SK-N-SH treated with all-trans-retinoic acid at 6 μM for 48 hours (cell line): ENCODE results near the gene PMEL.

Experiments used
- ATAC-seq: fragments of 200-7000 bp; cut with Tn5 transposase; 3 replicates; pipeline ENCODE4 v1.9.1; 2020; ENCODE audit warnings: mild to moderate bottlenecking, moderate library complexity
- ARNTL ChIP-seq: fragments of 450-650 bp; formaldehyde crosslinking; IDR thresholded peaks from 2 replicates; pipeline ENCODE4 v1.5.0; 2020; ENCODE audit warnings: low read depth, mild to moderate bottlenecking, moderate library complexity, borderline replicate concordance
- BACH2 ChIP-seq: fragments of 250-450 bp; sonication (Bioruptor Pico); IDR thresholded peaks from 2 replicates; pipeline ENCODE4 v1.9.0; 2021; ENCODE audit warnings: mild to moderate bottlenecking, borderline replicate concordance
- CSDC2 ChIP-seq: fragments of 250-450 bp; sonication (Bioruptor Pico); IDR thresholded peaks from 2 replicates; pipeline ENCODE4 v1.5.0; 2020; ENCODE audit warnings: mild to moderate bottlenecking, moderate library complexity
- ESRRG ChIP-seq: fragments of 250-450 bp; sonication (Bioruptor Pico); IDR thresholded peaks from 2 replicates; pipeline ENCODE4 v1.6.1; 2021; ENCODE audit warnings: mild to moderate bottlenecking
- GLIS3 ChIP-seq: fragments of 250-450 bp; sonication (Bioruptor Pico); IDR thresholded peaks from 2 replicates; pipeline ENCODE4 v1.5.0; 2020; ENCODE audit warnings: mild to moderate bottlenecking, moderate library complexity
- ISL1 ChIP-seq: fragments of 250-450 bp; sonication (Bioruptor Pico); IDR thresholded peaks from 2 replicates; pipeline ENCODE4 v2.1.2; 2022; ENCODE audit warnings: mild to moderate bottlenecking, moderate library complexity
- OSR1 ChIP-seq: fragments of 250-450 bp; sonication (Bioruptor Pico); IDR thresholded peaks from 2 replicates; pipeline ENCODE4 v1.8.0; 2022; ENCODE audit warnings: moderate library complexity, mild to moderate bottlenecking, inconsistent platforms
- PPARA ChIP-seq: fragments of 250-450 bp; sonication (Bioruptor Pico); IDR thresholded peaks from 2 replicates; pipeline ENCODE4 v1.5.0; 2020; ENCODE audit warnings: mild to moderate bottlenecking, borderline replicate concordance
- RARB ChIP-seq: fragments of 250-450 bp; sonication (Bioruptor Pico); IDR thresholded peaks from 2 replicates; pipeline ENCODE4 v1.8.0; 2021; ENCODE audit warnings: mild to moderate bottlenecking, moderate library complexity
- SNAI2 ChIP-seq: fragments of 250-450 bp; sonication (Bioruptor Pico); IDR thresholded peaks from 2 replicates; pipeline ENCODE4 v1.5.0; 2020; ENCODE audit warnings: mild to moderate bottlenecking, moderate library complexity
- TCF4 ChIP-seq: fragments of 250-450 bp; sonication (Bioruptor Pico); IDR thresholded peaks from 2 replicates; pipeline ENCODE4 v1.8.0; 2021; ENCODE audit warnings: mild to moderate bottlenecking, moderate library complexity, borderline replicate concordance
- TOX ChIP-seq: fragments of 250-450 bp; sonication (Bioruptor Pico); IDR thresholded peaks from 2 replicates; pipeline ENCODE4 v1.8.0; 2021; ENCODE audit warnings: mild to moderate bottlenecking, moderate library complexity, borderline replicate concordance
- ZC3H10 ChIP-seq: fragments of 250-450 bp; sonication (Bioruptor Pico); IDR thresholded peaks from 2 replicates; pipeline ENCODE4 v1.5.1; 2021; ENCODE audit warnings: mild to moderate bottlenecking, moderate library complexity
- ZNF565 ChIP-seq: fragments of 450-650 bp; formaldehyde crosslinking; conservative IDR thresholded peaks from 2 replicates; pipeline ENCODE4 v1.5.0; 2020; ENCODE audit warnings: low read depth, mild to moderate bottlenecking, moderate library complexity
- ZNF70 ChIP-seq: fragments of 450-650 bp; formaldehyde crosslinking; IDR thresholded peaks from 2 replicates; pipeline ENCODE4 v1.5.0; 2020; ENCODE audit warnings: mild to moderate bottlenecking, moderate library complexity
- ZNF8 ChIP-seq: fragments of 450-650 bp; formaldehyde crosslinking; IDR thresholded peaks from 2 replicates; pipeline ENCODE4 v1.5.0; 2020; ENCODE audit warnings: mild to moderate bottlenecking, moderate library complexity
- TF ChIP-seq, protein P1 (sequence below): fragments of 250-450 bp; sonication (Bioruptor Pico); IDR thresholded peaks from 2 replicates; pipeline ENCODE4 v1.5.1; 2021; ENCODE audit warnings: mild to moderate bottlenecking, moderate library complexity
- TF ChIP-seq, protein P2 (sequence below): fragments of 250-450 bp; sonication (Bioruptor Pico); IDR thresholded peaks from 2 replicates; pipeline ENCODE4 v1.5.0; 2020; ENCODE audit warnings: mild to moderate bottlenecking, moderate library complexity
- TF ChIP-seq, protein P3 (sequence below): fragments of 250-450 bp; sonication (Bioruptor Pico); IDR thresholded peaks from 2 replicates; pipeline ENCODE4 v1.8.0; 2020; ENCODE audit warnings: mild to moderate bottlenecking, moderate library complexity, borderline replicate concordance
- TF ChIP-seq, protein P4 (sequence below): fragments of 250-450 bp; sonication (Bioruptor Pico); IDR thresholded peaks from 2 replicates; pipeline ENCODE4 v1.5.1; 2020; ENCODE audit warnings: low read depth, mild to moderate bottlenecking, moderate library complexity
- TF ChIP-seq, protein P5 (sequence below): fragments of 250-450 bp; sonication (Bioruptor Pico); IDR thresholded peaks from 2 replicates; pipeline ENCODE4 v1.8.0; 2021; ENCODE audit warnings: low read depth, mild to moderate bottlenecking, moderate library complexity, borderline replicate concordance

Gene PMEL

DNA sequence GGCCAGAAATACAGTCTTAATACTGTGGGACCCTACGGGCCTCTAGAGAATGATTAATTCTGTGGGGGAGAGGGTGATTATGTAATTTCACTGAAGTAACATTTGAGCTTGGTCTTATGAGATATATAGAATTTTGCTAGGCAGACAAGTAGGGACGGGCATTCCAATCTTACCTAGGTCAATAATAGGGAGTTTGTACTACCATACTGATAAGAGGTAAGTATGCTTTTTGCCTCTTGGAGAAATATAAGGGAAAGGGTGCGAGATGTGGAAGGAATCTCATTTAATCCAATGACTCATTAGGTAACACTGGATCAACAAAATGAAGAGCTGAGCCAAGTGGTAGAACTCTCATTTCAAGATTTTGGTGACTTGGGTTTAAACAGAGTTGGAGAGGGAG, 13.2 kb upstream of the PMEL start:
- no peak for TF ChIP-seq BACH2 (CRISPR knock-in tag)
- no peak for TF ChIP-seq TCF4 (CRISPR knock-in tag)
- no peak for TF ChIP-seq ISL1 (CRISPR knock-in tag)
- TF ChIP-seq, protein P1, sequence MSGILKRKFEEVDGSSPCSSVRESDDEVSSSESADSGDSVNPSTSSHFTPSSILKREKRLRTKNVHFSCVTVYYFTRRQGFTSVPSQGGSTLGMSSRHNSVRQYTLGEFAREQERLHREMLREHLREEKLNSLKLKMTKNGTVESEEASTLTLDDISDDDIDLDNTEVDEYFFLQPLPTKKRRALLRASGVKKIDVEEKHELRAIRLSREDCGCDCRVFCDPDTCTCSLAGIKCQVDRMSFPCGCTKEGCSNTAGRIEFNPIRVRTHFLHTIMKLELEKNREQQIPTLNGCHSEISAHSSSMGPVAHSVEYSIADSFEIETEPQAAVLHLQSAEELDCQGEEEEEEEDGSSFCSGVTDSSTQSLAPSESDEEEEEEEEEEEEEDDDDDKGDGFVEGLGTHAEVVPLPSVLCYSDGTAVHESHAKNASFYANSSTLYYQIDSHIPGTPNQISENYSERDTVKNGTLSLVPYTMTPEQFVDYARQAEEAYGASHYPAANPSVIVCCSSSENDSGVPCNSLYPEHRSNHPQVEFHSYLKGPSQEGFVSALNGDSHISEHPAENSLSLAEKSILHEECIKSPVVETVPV (CRISPR knock-in tag): no peak
- no peak for TF ChIP-seq ZNF8 (CRISPR knock-in tag)
- TF ChIP-seq ESRRG (CRISPR knock-in tag): no peak
- no peak for TF ChIP-seq CSDC2 (CRISPR knock-in tag)
- no peak for TF ChIP-seq ARNTL (CRISPR knock-in tag)
- TF ChIP-seq, protein P2, sequence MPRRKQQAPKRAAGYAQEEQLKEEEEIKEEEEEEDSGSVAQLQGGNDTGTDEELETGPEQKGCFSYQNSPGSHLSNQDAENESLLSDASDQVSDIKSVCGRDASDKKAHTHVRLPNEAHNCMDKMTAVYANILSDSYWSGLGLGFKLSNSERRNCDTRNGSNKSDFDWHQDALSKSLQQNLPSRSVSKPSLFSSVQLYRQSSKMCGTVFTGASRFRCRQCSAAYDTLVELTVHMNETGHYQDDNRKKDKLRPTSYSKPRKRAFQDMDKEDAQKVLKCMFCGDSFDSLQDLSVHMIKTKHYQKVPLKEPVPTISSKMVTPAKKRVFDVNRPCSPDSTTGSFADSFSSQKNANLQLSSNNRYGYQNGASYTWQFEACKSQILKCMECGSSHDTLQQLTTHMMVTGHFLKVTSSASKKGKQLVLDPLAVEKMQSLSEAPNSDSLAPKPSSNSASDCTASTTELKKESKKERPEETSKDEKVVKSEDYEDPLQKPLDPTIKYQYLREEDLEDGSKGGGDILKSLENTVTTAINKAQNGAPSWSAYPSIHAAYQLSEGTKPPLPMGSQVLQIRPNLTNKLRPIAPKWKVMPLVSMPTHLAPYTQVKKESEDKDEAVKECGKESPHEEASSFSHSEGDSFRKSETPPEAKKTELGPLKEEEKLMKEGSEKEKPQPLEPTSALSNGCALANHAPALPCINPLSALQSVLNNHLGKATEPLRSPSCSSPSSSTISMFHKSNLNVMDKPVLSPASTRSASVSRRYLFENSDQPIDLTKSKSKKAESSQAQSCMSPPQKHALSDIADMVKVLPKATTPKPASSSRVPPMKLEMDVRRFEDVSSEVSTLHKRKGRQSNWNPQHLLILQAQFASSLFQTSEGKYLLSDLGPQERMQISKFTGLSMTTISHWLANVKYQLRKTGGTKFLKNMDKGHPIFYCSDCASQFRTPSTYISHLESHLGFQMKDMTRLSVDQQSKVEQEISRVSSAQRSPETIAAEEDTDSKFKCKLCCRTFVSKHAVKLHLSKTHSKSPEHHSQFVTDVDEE (CRISPR knock-in tag): no peak
- TF ChIP-seq, protein P3, sequence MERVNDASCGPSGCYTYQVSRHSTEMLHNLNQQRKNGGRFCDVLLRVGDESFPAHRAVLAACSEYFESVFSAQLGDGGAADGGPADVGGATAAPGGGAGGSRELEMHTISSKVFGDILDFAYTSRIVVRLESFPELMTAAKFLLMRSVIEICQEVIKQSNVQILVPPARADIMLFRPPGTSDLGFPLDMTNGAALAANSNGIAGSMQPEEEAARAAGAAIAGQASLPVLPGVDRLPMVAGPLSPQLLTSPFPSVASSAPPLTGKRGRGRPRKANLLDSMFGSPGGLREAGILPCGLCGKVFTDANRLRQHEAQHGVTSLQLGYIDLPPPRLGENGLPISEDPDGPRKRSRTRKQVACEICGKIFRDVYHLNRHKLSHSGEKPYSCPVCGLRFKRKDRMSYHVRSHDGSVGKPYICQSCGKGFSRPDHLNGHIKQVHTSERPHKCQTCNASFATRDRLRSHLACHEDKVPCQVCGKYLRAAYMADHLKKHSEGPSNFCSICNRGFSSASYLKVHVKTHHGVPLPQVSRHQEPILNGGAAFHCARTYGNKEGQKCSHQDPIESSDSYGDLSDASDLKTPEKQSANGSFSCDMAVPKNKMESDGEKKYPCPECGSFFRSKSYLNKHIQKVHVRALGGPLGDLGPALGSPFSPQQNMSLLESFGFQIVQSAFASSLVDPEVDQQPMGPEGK (CRISPR knock-in tag): no peak
- TF ChIP-seq SNAI2 (CRISPR knock-in tag): no peak
- no peak for TF ChIP-seq OSR1 (CRISPR knock-in tag)
- ATAC-seq: no peak

DNA sequence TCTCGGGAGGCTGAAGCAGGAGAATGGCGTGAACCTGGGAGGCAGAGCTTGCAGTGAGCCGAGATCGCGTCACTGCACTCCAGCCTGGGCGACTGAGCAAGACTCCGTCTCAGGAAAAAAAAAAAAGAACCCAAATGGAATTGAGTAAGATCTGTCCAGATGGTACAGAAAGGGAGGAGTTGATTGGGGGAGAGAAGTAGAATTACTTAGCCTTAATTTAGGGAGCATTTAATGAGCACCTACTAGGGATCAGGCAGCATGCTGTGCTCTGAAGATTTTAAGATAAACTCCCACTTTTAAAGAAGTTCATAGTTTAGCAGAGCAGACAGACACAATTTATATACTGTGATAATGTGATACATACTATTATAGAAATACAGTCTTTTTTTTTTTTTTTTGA, 12.6 kb upstream of the PMEL start:
- TF ChIP-seq ISL1 (CRISPR knock-in tag) (no peak), ZNF70 (no peak)
- TF ChIP-seq, all 23 proteins: peak for 0
- ATAC-seq: no peak

DNA sequence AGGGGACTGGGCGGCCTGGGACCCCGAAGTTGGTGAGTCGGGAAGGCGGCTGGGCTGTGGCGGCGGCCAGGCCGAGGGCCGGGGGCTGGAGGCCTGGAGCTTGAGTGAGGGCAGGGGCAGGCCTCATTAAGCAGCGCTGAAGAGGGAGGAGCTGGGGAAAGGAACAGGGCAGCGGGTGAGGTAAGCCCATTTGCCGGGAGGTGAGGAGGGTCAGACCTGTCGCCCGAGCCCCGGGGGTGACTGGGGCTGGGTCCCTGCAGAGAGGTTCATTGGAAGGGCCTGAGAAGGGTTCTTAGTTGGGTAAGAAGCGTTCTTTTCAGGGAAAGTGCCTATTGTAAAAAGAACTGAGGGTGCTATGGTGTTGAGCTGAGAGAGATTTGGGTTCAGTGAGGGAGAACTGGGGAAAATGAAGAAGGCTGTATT, 8.5 kb upstream of the PMEL start:
- ATAC-seq: peak; percentile 65
- no peak for TF ChIP-seq BACH2 (CRISPR knock-in tag)
- TF ChIP-seq RARB (CRISPR knock-in tag): no peak
- TF ChIP-seq TCF4 (CRISPR knock-in tag): no peak
- TF ChIP-seq, protein P4, sequence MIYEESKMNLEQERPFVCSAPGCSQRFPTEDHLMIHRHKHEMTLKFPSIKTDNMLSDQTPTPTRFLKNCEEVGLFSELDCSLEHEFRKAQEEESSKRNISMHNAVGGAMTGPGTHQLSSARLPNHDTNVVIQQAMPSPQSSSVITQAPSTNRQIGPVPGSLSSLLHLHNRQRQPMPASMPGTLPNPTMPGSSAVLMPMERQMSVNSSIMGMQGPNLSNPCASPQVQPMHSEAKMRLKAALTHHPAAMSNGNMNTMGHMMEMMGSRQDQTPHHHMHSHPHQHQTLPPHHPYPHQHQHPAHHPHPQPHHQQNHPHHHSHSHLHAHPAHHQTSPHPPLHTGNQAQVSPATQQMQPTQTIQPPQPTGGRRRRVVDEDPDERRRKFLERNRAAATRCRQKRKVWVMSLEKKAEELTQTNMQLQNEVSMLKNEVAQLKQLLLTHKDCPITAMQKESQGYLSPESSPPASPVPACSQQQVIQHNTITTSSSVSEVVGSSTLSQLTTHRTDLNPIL (CRISPR knock-in tag): no peak
- TF ChIP-seq ISL1 (CRISPR knock-in tag): no peak
- TF ChIP-seq, protein P1 (CRISPR knock-in tag): no peak
- TF ChIP-seq, protein P2 (CRISPR knock-in tag): no peak
- TF ChIP-seq ZNF70: no peak
- TF ChIP-seq TOX (CRISPR knock-in tag): no peak
- TF ChIP-seq GLIS3: no peak
- TF ChIP-seq PPARA (CRISPR knock-in tag): no peak
- TF ChIP-seq ESRRG (CRISPR knock-in tag): no peak
- no peak for TF ChIP-seq ARNTL (CRISPR knock-in tag)
- no peak for TF ChIP-seq OSR1 (CRISPR knock-in tag)
- no peak for TF ChIP-seq ZC3H10 (CRISPR knock-in tag)
- TF ChIP-seq, protein P3 (CRISPR knock-in tag): no peak
- no peak for TF ChIP-seq ZNF565 (CRISPR knock-in tag)
- TF ChIP-seq, protein P5, sequence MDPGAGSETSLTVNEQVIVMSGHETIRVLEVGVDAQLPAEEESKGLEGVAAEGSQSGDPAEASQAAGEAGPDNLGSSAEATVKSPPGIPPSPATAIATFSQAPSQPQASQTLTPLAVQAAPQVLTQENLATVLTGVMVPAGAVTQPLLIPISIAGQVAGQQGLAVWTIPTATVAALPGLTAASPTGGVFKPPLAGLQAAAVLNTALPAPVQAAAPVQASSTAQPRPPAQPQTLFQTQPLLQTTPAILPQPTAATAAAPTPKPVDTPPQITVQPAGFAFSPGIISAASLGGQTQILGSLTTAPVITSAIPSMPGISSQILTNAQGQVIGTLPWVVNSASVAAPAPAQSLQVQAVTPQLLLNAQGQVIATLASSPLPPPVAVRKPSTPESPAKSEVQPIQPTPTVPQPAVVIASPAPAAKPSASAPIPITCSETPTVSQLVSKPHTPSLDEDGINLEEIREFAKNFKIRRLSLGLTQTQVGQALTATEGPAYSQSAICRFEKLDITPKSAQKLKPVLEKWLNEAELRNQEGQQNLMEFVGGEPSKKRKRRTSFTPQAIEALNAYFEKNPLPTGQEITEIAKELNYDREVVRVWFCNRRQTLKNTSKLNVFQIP: no peak
